Transverse colon (tissue), 4 donors: ENCODE measurements around the gene PRKAR2A.

ENCODE experiments used
- CTCF ChIP-seq, 5 experiments: fragments of 200-600 bp in 3 of 5; fragments of 450-650 bp in 2 of 5; sonication (generic) in 3 of 5; IDR thresholded peaks; 1 replicate in 2 of 5; 2 replicates in 3 of 5; pipeline ENCODE4 v1.5.1; 2016 to 2017; ENCODE audit warnings: antibody characterized with exemption in 5 of 5, inconsistent platforms in 3 of 5, mild to moderate bottlenecking in 2 of 5, moderate library complexity in 1 of 5
- EP300 ChIP-seq: sonication (generic); formaldehyde crosslinking; IDR thresholded peaks from one replicate; pipeline ENCODE4 v1.6.1; 2017; ENCODE audit warnings: antibody characterized with exemption, low read depth
- POLR2A ChIP-seq: fragments of 450-650 bp; IDR thresholded peaks from one replicate; pipeline ENCODE4 v1.6.1; 2016; ENCODE audit warnings: antibody characterized with exemption, mild to moderate bottlenecking, moderate library complexity
- POLR2AphosphoS5 ChIP-seq, 3 donors: sonication (generic); formaldehyde crosslinking; IDR thresholded peaks; one replicate each; pipeline ENCODE4 v1.6.1; 2016; ENCODE audit warnings: antibody characterized with exemption in 3 of 3

GRCh38 chr3:48896936-48897335 is 49.3 kb upstream of the PRKAR2A start:
- TF ChIP-seq CTCF (IDR thresholded peaks at IDR 0.05) = no peak
- no peak for TF ChIP-seq POLR2A
- no peak for TF ChIP-seq POLR2AphosphoS5 (IDR thresholded peaks at IDR 0.05)
- TF ChIP-seq EP300 = no peak
